Ishikawa (cell line): Measurements from ENCODE around the gene FPGS.

ENCODE experiments used
- CEBPB ChIP-seq: IDR thresholded peaks from 2 replicates; pipeline ENCODE4 v1.6.1; 2012
- CREB1 ChIP-seq: IDR thresholded peaks from 2 replicates; pipeline ENCODE4 v1.6.1; 2012; ENCODE audit warnings: low read depth
- EP300 ChIP-seq: IDR thresholded peaks from 2 replicates; pipeline ENCODE4 v1.6.1; 2012; ENCODE audit warnings: borderline replicate concordance
- FOXM1 ChIP-seq: IDR thresholded peaks from 2 replicates; pipeline ENCODE4 v1.6.1; 2012; ENCODE audit warnings: low read depth, borderline replicate concordance
- REST ChIP-seq: IDR thresholded peaks from 2 replicates; pipeline ENCODE4 v1.6.1; 2012; ENCODE audit warnings: low read depth, mild to moderate bottlenecking
- YY1 ChIP-seq: IDR thresholded peaks from 2 replicates; pipeline ENCODE4 v1.6.1; 2012; ENCODE audit warnings: low read depth
- ZBTB7A ChIP-seq: IDR thresholded peaks from 2 replicates; pipeline ENCODE4 v1.6.1; 2012; ENCODE audit warnings: low read depth
- TF ChIP-seq, protein P1 (sequence below): IDR thresholded peaks from 2 replicates; pipeline ENCODE4 v1.6.1; 2012
- TF ChIP-seq, protein P2 (sequence below): IDR thresholded peaks from 2 replicates; pipeline ENCODE4 v1.6.1; 2012

DNA sequence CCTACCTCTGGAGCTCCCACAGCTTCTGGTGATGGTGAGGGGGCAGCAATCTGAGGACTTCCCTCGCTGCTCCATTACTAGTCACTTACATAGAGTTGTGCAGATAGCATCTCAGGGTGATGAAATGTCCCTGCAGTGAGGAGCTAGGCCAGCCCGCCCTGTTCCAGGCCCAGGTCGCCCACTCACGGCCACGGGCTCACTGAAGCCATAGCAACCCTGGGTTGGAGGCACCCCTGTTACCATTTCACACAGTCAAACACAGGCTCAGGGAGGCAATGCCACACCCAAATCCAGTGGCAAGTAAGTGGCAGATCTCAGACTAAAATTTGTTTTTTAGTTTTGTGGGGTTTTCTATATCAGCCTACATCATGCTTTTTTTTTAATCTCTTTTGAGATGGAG lies 43.8 kb upstream of the FPGS start:
- TF ChIP-seq EP300: no peak
- TF ChIP-seq, protein P1, sequence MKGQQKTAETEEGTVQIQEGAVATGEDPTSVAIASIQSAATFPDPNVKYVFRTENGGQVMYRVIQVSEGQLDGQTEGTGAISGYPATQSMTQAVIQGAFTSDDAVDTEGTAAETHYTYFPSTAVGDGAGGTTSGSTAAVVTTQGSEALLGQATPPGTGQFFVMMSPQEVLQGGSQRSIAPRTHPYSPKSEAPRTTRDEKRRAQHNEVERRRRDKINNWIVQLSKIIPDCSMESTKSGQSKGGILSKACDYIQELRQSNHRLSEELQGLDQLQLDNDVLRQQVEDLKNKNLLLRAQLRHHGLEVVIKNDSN: no peak
- TF ChIP-seq YY1: no peak
- TF ChIP-seq ZBTB7A: no peak
- TF ChIP-seq FOXM1: no peak
- no peak for TF ChIP-seq CREB1
- TF ChIP-seq REST: no peak
- no peak for TF ChIP-seq CEBPB
- TF ChIP-seq, protein P2, sequence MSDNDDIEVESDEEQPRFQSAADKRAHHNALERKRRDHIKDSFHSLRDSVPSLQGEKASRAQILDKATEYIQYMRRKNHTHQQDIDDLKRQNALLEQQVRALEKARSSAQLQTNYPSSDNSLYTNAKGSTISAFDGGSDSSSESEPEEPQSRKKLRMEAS: no peak
